IMR-90 (cell line): ENCODE measurements around the gene TMEM120A. TPM values are rescaled to one million over a fixed set of nuclear protein-coding genes. Genes with fewer than 3 reads are reported as not detected.

ENCODE experiments used
- ATAC-seq: fragments of 200-7000 bp; cut with Tn5 transposase; 2 replicates; pipeline ENCODE4 v1.9.1; 2020; ENCODE audit warnings: low read depth, mild to moderate bottlenecking, moderate library complexity
- BruUV-seq: library from RNA; stranded (reverse); fragments of 400-500 nt; replicated peaks from 2 replicates; lab custom pipeline; 2021; lab: Mats Ljungman, UMichigan
- CTCF ChIA-PET: fragments of 300-600 bp; formaldehyde crosslinking; extraction: SDS; loops from one replicate; lab custom pipeline; 2021; ENCODE audit warnings: antibody characterized with exemption; lab: Yijun Ruan, JAX
- POLR2A ChIA-PET: fragments of 300-600 bp; sonication (Branson Sonifier 250); formaldehyde crosslinking; loops from one replicate; lab custom pipeline; 2022; ENCODE audit warnings: antibody characterized with exemption; ENCODE audit not compliant: unreplicated experiment; lab: Charles Lee
- DNase-seq: peaks from one replicate; pipeline ENCODE4 v3.0.0; 2013
- H2AFZ ChIP-seq: replicated peaks from 2 replicates; pipeline ENCODE3; 2013; ENCODE audit warnings: low read length, mild to moderate bottlenecking; ENCODE audit not compliant: poor library complexity
- H2AK5ac ChIP-seq: 2 replicates; pipeline ENCODE4 v1.6.1; 2013; ENCODE audit warnings: low read depth, low read length, inconsistent platforms
- H2AK9ac ChIP-seq: replicated peaks from 2 replicates; pipeline ENCODE3; 2013; ENCODE audit warnings: mild to moderate bottlenecking, low read depth, low read length, moderate library complexity; ENCODE audit not compliant: poor library complexity
- H2BK120ac ChIP-seq: 2 replicates; pipeline ENCODE4 v1.6.1; 2013; ENCODE audit warnings: low read depth, low read length, inconsistent platforms
- H2BK15ac ChIP-seq: 3 replicates; pipeline ENCODE4 v1.6.1; 2013; ENCODE audit warnings: low read depth, low read length, inconsistent platforms
- H2BK20ac ChIP-seq: 2 replicates; pipeline ENCODE4 v1.6.1; 2013; ENCODE audit warnings: low read depth, mild to moderate bottlenecking, inconsistent platforms, low read length, moderate library complexity
- H2BK5ac ChIP-seq: 2 replicates; pipeline ENCODE4 v1.6.1; 2013; ENCODE audit warnings: mild to moderate bottlenecking, low read depth, low read length, inconsistent platforms; ENCODE audit not compliant: poor library complexity, severe bottlenecking
- H3K14ac ChIP-seq: replicated peaks from 2 replicates; pipeline ENCODE4 v1.6.1; 2013; ENCODE audit warnings: low read depth, low read length, inconsistent platforms
- H3K18ac ChIP-seq: 2 replicates; pipeline ENCODE4 v1.6.1; 2013; ENCODE audit warnings: low read depth, low read length, control low read depth
- H3K23ac ChIP-seq: 2 replicates; pipeline ENCODE4 v1.6.1; 2013; ENCODE audit warnings: low read depth, low read length, inconsistent platforms
- H3K27ac ChIP-seq: 2 replicates; pipeline ENCODE4 v1.5.1; 2013; ENCODE audit warnings: mild to moderate bottlenecking, control low read depth, low read length; ENCODE audit not compliant: insufficient read depth
- H3K27me3 ChIP-seq: 2 replicates; pipeline ENCODE4 v1.6.1; 2013; ENCODE audit warnings: low read length; ENCODE audit not compliant: control insufficient read depth, insufficient read depth
- H3K36me3 ChIP-seq: 2 replicates; pipeline ENCODE4 v1.6.1; 2013; ENCODE audit warnings: low read length, mixed read lengths; ENCODE audit not compliant: control insufficient read depth, insufficient read depth
- H3K4ac ChIP-seq: 2 replicates; pipeline ENCODE4 v1.6.1; 2013; ENCODE audit warnings: low read depth, low read length, inconsistent platforms
- H3K4me1 ChIP-seq: 2 replicates; pipeline ENCODE4 v1.6.1; 2013; ENCODE audit warnings: low read length, mixed read lengths; ENCODE audit not compliant: control insufficient read depth, insufficient read depth
- H3K4me2 ChIP-seq: 2 replicates; pipeline ENCODE4 v1.6.1; 2013; ENCODE audit warnings: low read depth, mild to moderate bottlenecking, control low read depth, low read length, moderate library complexity
- H3K4me3 ChIP-seq: 2 replicates; pipeline ENCODE4 v1.5.1; 2013; ENCODE audit warnings: low read depth, mild to moderate bottlenecking, control low read depth, low read length, moderate library complexity; ENCODE audit not compliant: insufficient read depth
- H3K56ac ChIP-seq: 2 replicates; pipeline ENCODE4 v1.6.1; 2013; ENCODE audit warnings: low read length, inconsistent platforms; ENCODE audit not compliant: insufficient read depth; ENCODE audit errors: extremely low read depth
- H3K79me1 ChIP-seq, 2 experiments: 2 replicates each; pipeline ENCODE4 v1.6.1; 2013; ENCODE audit warnings: low read length in 2 of 2, inconsistent platforms in 1 of 2, low read depth in 1 of 2
- H3K9ac ChIP-seq: 2 replicates; pipeline ENCODE4 v1.6.1; 2013; ENCODE audit warnings: low read depth, low read length, control low read depth
- H3K9me1 ChIP-seq: 2 replicates; pipeline ENCODE4 v1.6.1; 2013; ENCODE audit warnings: low read length, inconsistent platforms; ENCODE audit not compliant: insufficient read depth
- H3K9me3 ChIP-seq: 2 replicates; pipeline ENCODE4 v1.6.1; 2013; ENCODE audit warnings: low read length; ENCODE audit not compliant: control insufficient read depth, insufficient read depth
- H4K20me1 ChIP-seq: 2 replicates; pipeline ENCODE4 v1.6.1; 2013; ENCODE audit warnings: low read length, inconsistent platforms; ENCODE audit not compliant: insufficient read depth
- H4K5ac ChIP-seq: 2 replicates; pipeline ENCODE4 v1.6.1; 2013; ENCODE audit warnings: mild to moderate bottlenecking, low read depth, low read length, control low read depth
- H4K8ac ChIP-seq, 2 experiments: 2 replicates each; pipeline ENCODE4 v1.6.1; 2013; ENCODE audit warnings: low read depth in 2 of 2, low read length in 2 of 2, control low read depth in 1 of 2, inconsistent platforms in 1 of 2
- H4K91ac ChIP-seq: 2 replicates; pipeline ENCODE4 v1.6.1; 2013; ENCODE audit warnings: low read depth, low read length, inconsistent platforms; ENCODE audit not compliant: insufficient read depth
- CEBPB ChIP-seq: IDR thresholded peaks from 2 replicates; pipeline ENCODE4 v1.6.1; 2012; ENCODE audit warnings: low read depth, low read length, improper control_type of control experiment
- CHD1 ChIP-seq: IDR thresholded peaks from 2 replicates; pipeline ENCODE4 v1.6.1; 2012; ENCODE audit warnings: low read depth, low read length, improper control_type of control experiment
- CTCF ChIP-seq: conservative IDR thresholded peaks from 2 replicates; pipeline ENCODE4 v1.5.1; 2012; ENCODE audit warnings: mild to moderate bottlenecking, low read depth, low read length, improper control_type of control experiment
- ELK1 ChIP-seq: fragments of 150-350 bp; IDR thresholded peaks from 2 replicates; pipeline ENCODE4 v1.6.1; 2016; ENCODE audit warnings: low read depth, mild to moderate bottlenecking, low read length, moderate library complexity, borderline replicate concordance
- FOS ChIP-seq: fragments of 150-350 bp; IDR thresholded peaks from 2 replicates; pipeline ENCODE4 v1.6.1; 2016; ENCODE audit warnings: low read depth, low read length
- MAFK ChIP-seq: IDR thresholded peaks from 2 replicates; pipeline ENCODE4 v1.6.1; 2012; ENCODE audit warnings: low read depth, low read length, improper control_type of control experiment
- MXI1 ChIP-seq: IDR thresholded peaks from 2 replicates; pipeline ENCODE4 v1.6.1; 2012; ENCODE audit warnings: low read depth, mild to moderate bottlenecking, low read length, moderate library complexity, borderline replicate concordance
- NFE2L2 ChIP-seq: fragments of 150-350 bp; IDR thresholded peaks from 2 replicates; pipeline ENCODE4 v1.6.1; 2016; ENCODE audit warnings: low read depth, mild to moderate bottlenecking, low read length
- SMC3 ChIP-seq: fragments of 150-350 bp; IDR thresholded peaks from 2 replicates; pipeline ENCODE4 v1.6.1; 2016; ENCODE audit warnings: low read depth, mild to moderate bottlenecking, antibody characterized with exemption, low read length, moderate library complexity
- WGBS, 2 experiments: methylation state at CpG; one replicate each; pipeline versions ENCODE4 v1.1.5 to v1.1.7; 2013; ENCODE audit warnings: missing lambda C conversion rate in 2 of 2; ENCODE audit not compliant: insufficient read length in 1 of 2; ENCODE audit errors: extremely low coverage in 2 of 2; 5-methylcytosine and 5-hydroxymethylcytosine counted together
- dilution Hi-C: fragments of 300-500 bp; cut with HindIII; formaldehyde crosslinking; loops from one replicate; pipeline ENCODE4 v1.14.3; 2018; ENCODE audit warnings: low sequenced_read_pairs; ENCODE audit not compliant: unreplicated experiment
- in situ Hi-C: fragments of 300-500 bp; cut with MboI; formaldehyde crosslinking; loops from 3 replicates; pipeline ENCODE4 v1.14.3; 2019; ENCODE audit warnings: low sequenced_read_pairs, inconsistent platforms, mixed read lengths
- intact Hi-C: fragments of 100-400 bp; cut with micrococcal nuclease; formaldehyde crosslinking; loops from 2 replicates; pipeline ENCODE4 v1.10.0; 2022
- polyA plus RNA-seq, 3 experiments: library from polyadenylated mRNA; depleted of rRNA; stranded (reverse); fragments of >200 nt; gene quantifications; 2 replicates each; pipeline ENCODE4 v1.2.3, GENCODE V29; 2012; ENCODE audit warnings: low replicate concordance in 1 of 3
- total RNA-seq: library from RNA; depleted of rRNA; stranded (reverse); fragments of >200 nt; gene quantifications from 2 replicates; pipeline ENCODE4 v1.2.3, GENCODE V29; 2012

Gene TMEM120A
- total and polyA plus RNA-seq, 2 of the 4 experiments (the other 2 are of a cell fraction): 32.1 to 39.3 TPM

- ChIA-PET POLR2A (no interaction called here), CTCF (no interaction called here)
- WGBS, 2 experiments: 90% methylated on average over 26 of the region's 41 CpGs; no CpG with 5 or more reads in 1 of the 2 experiments
- Histone ChIP-seq H4K8ac (no peak overlapping the region), H3K4ac (no peak overlapping the region), H4K91ac (no peak overlapping the region), H3K4me2 (no peak overlapping the region), H3K4me3 (no peak overlapping the region), H4K20me1 (peaks cover 4% of the 10 kb centered on the region), H3K9me3 (no peaks in the 10 kb centered on the region), H3K4me1 (no peaks in the 10 kb centered on the region), H3K23ac (no peak overlapping the region), H3K9ac (no peak overlapping the region), H2BK5ac (no peak overlapping the region), H3K18ac (no peak overlapping the region), H3K79me1 (0 out of 4 replicates have a peak, but pooled peaks cover 0 to 3% of the 10 kb centered on the region in 2 experiments), H3K27me3 (no peaks in the 10 kb centered on the region), H2BK15ac (no peak overlapping the region), H4K5ac (no peak overlapping the region), H2BK20ac (no peak overlapping the region), H3K14ac (no peak overlapping the region), H3K56ac (no peak overlapping the region), H2AK5ac (no peak overlapping the region), H3K9me1 (no peaks in the 10 kb centered on the region), H2AK9ac (no peak overlapping the region), H3K36me3 (peaks cover 64% of the 10 kb centered on the region), H3K27ac (no peak overlapping the region), H2AFZ (peak overlapping the region; percentile 32), H2BK120ac (no peak overlapping the region)
- intact Hi-C loops (no loop called here), dilution Hi-C loops (no loop called here), in situ Hi-C loops (no loop called here)
- DNase-seq (no peak), ATAC-seq (no peak)
- TF ChIP-seq ELK1: no peak
- no peak for TF ChIP-seq MAFK
- TF ChIP-seq NFE2L2: no peak
- TF ChIP-seq CEBPB: no peak
- no peak for TF ChIP-seq FOS
- TF ChIP-seq CHD1: no peak
- TF ChIP-seq CTCF: no peak
- no peak for TF ChIP-seq MXI1
- TF ChIP-seq SMC3: no peak
- no TSS peak for BruUV-seq
These were observed 8.8 kb downstream of the TMEM120A start for GRCh38 chr7:75985518-75986146.
